GM12878 (cell line): Measurements from ENCODE around the gene BOLA2B. TPM values are rescaled to one million over a fixed set of nuclear protein-coding genes. Genes with fewer than 3 reads are reported as not detected.

Experiments
- ATAC-seq: fragments of 200-7000 bp; cut with Tn5 transposase; 3 replicates; pipeline ENCODE4 v1.9.1; 2020; ENCODE audit warnings: mild to moderate bottlenecking, moderate library complexity
- BruUV-seq: library from RNA; stranded (reverse); fragments of 400-500 nt; replicated peaks from 2 replicates; lab custom pipeline; 2021; lab: Mats Ljungman, UMichigan
- CTCF ChIA-PET: fragments of 300-600 bp; sonication (Branson Sonifier 250); formaldehyde crosslinking; extraction: SDS; loops from one replicate; lab custom pipeline; 2021; ENCODE audit warnings: inconsistent platforms; lab: Yijun Ruan, JAX
- POLR2A ChIA-PET: fragments of 350-600 bp; formaldehyde crosslinking; extraction: SDS; loops from one replicate; lab custom pipeline; 2021; ENCODE audit warnings: inconsistent platforms; lab: Charles Lee
- RAD21 ChIA-PET: fragments of 300-600 bp; sonication (Branson Sonifier 250); formaldehyde crosslinking; loops from one replicate; lab custom pipeline; 2023; ENCODE audit warnings: antibody characterized with exemption; ENCODE audit not compliant: unreplicated experiment; lab: Charles Lee
- SMC1A ChIA-PET: fragments of 300-600 bp; sonication (Branson Sonifier 250); formaldehyde crosslinking; loops from one replicate; lab custom pipeline; 2023; ENCODE audit not compliant: unreplicated experiment, uncharacterized antibody; lab: Charles Lee
- DNase-seq: peaks from one replicate; pipeline ENCODE4 v3.0.0-alpha.2; 2011; ENCODE audit warnings: low read depth, low spot score
- FAIRE-seq: peaks from 3 replicates; lab custom pipeline; 2011; peaks lifted over from hg19 to GRCh38; lab: Jason Lieb, UNC
- H2AFZ ChIP-seq: 2 replicates; pipeline ENCODE4 v1.6.0; 2011; ENCODE audit warnings: low read depth, low read length, control low read depth; ENCODE audit not compliant: control insufficient read depth
- H3K27ac ChIP-seq: 2 replicates; pipeline ENCODE4 v1.5.1; 2011; ENCODE audit warnings: control low read depth; ENCODE audit not compliant: control insufficient read depth, insufficient read depth
- H3K27me3 ChIP-seq, 2 experiments: replicated peaks in 1 of 2; 2 replicates each; pipeline versions ENCODE4 v1.6.0 to v1.6.1; 2011; ENCODE audit warnings: low read length in 1 of 2; ENCODE audit not compliant: control insufficient read depth in 2 of 2, insufficient read depth in 2 of 2
- H3K36me3 ChIP-seq, 2 experiments: 2 replicates each; pipeline ENCODE4 v1.5.1; 2011; ENCODE audit warnings: low read length in 1 of 2; ENCODE audit not compliant: control insufficient read depth in 2 of 2, insufficient read depth in 2 of 2
- H3K4me1 ChIP-seq: 2 replicates; pipeline ENCODE4 v1.6.1; 2011; ENCODE audit warnings: mild to moderate bottlenecking, low read length, moderate library complexity, mixed read lengths; ENCODE audit not compliant: control insufficient read depth, insufficient read depth
- H3K4me2 ChIP-seq: 2 replicates; pipeline ENCODE4 v1.6.0; 2011; ENCODE audit warnings: control low read depth; ENCODE audit not compliant: control insufficient read depth, insufficient read depth
- H3K4me3 ChIP-seq: fragments of 200-600 bp; sonication (generic); 2 replicates; pipeline ENCODE4 v1.5.1; 2016
- H3K79me2 ChIP-seq: 2 replicates; pipeline ENCODE4 v1.6.0; 2011; ENCODE audit warnings: low read length; ENCODE audit not compliant: control insufficient read depth, insufficient read depth
- H3K9ac ChIP-seq: 2 replicates; pipeline ENCODE4 v1.8.0; 2011; ENCODE audit warnings: low read length, control low read depth, mixed read lengths; ENCODE audit not compliant: control insufficient read depth, insufficient read depth
- H3K9me3 ChIP-seq: replicated peaks from 3 replicates; pipeline ENCODE4 v1.5.1; 2011; ENCODE audit warnings: mild to moderate bottlenecking, low read length; ENCODE audit not compliant: control insufficient read depth, insufficient read depth
- H4K20me1 ChIP-seq: 2 replicates; pipeline ENCODE4 v1.6.0; 2011; ENCODE audit not compliant: control insufficient read depth, insufficient read depth
- GABPA ChIP-seq: IDR thresholded peaks from 2 replicates; pipeline ENCODE4 v1.6.1; 2014; ENCODE audit warnings: antibody characterized with exemption, low read depth, mild to moderate bottlenecking, inconsistent platforms
- MTA3 ChIP-seq: IDR thresholded peaks from 2 replicates; pipeline ENCODE4 v1.6.1; 2012; ENCODE audit warnings: low read length, inconsistent platforms, borderline replicate concordance
- NRF1 ChIP-seq: conservative IDR thresholded peaks from 2 replicates; pipeline ENCODE4 v1.6.1; 2011; ENCODE audit warnings: mild to moderate bottlenecking, low read depth, low read length, improper control_type of control experiment
- POLR2A ChIP-seq: IDR thresholded peaks from 2 replicates; pipeline ENCODE4 v1.6.1; 2011; ENCODE audit warnings: low read depth, mild to moderate bottlenecking, low read length
- STAT1 ChIP-seq: fragments of 450-650 bp; conservative IDR thresholded peaks from 2 replicates; pipeline ENCODE4 v1.6.1; 2014; ENCODE audit warnings: antibody characterized with exemption, mild to moderate bottlenecking
- SUPT20H ChIP-seq: IDR thresholded peaks from 2 replicates; pipeline ENCODE4 v1.6.1; 2011; ENCODE audit warnings: low read depth, mild to moderate bottlenecking, low read length, moderate library complexity, borderline replicate concordance; ENCODE audit not compliant: control insufficient read depth
- WGBS: methylation state at CpG from one replicate; pipeline ENCODE4 v1.1.6; 2016; ENCODE audit warnings: low lambda C conversion rate; ENCODE audit not compliant: insufficient replicate concordance, insufficient coverage; ENCODE audit errors: missing lambda C conversion rate; 5-methylcytosine and 5-hydroxymethylcytosine counted together
- in situ Hi-C: fragments of 300-500 bp; cut with MboI; formaldehyde crosslinking; loops from 9 replicates; pipeline ENCODE4 v1.14.3; 2018; ENCODE audit warnings: mixed read lengths
- intact Hi-C: fragments of 100-400 bp; cut with micrococcal nuclease; formaldehyde crosslinking; loops from one replicate; pipeline ENCODE4 v1.14.2; 2022; ENCODE audit not compliant: unreplicated experiment
- polyA plus RNA-seq, 11 experiments: library from polyadenylated mRNA; depleted of rRNA in 4 of 11; unstranded in 6 of 11; stranded (reverse) in 5 of 11; fragments of >200 nt; fragmentation: Nextera tagmentation in 4 of 11; fragmentation: Illumina TruSeq in 1 of 11; extraction: Ambion mirVana in 4 of 11; extraction: Trizol in 1 of 11; gene quantifications; 1 replicate in 1 of 11; 2 replicates in 10 of 11; pipeline versions ENCODE4 v1.2.1 to v1.2.3, GENCODE V29; 2011 to 2016; ENCODE audit warnings: inconsistent platforms in 2 of 11, missing spikeins in 2 of 11, low read depth in 1 of 11
- total RNA-seq, 4 experiments: library from RNA; depleted of rRNA in 3 of 4; stranded (reverse); fragments of >200 nt in 3 of 4; fragmentation: Illumina TruSeq in 1 of 4; extraction: Trizol in 1 of 4; gene quantifications; 2 replicates each; pipeline versions ENCODE4 v1.2.1 to v1.2.3, GENCODE V29; 2013 to 2021
- TF ChIP-seq, protein P1 (sequence below): IDR thresholded peaks from 2 replicates; pipeline ENCODE4 v1.6.1; 2011; ENCODE audit warnings: low read depth, low read length, improper control_type of control experiment, borderline replicate concordance
- TF ChIP-seq, protein P2 (sequence below), 3 experiments: IDR thresholded peaks in 2 of 3; conservative IDR thresholded peaks in 1 of 3; 2 replicates each; pipeline ENCODE4 v1.5.1; 2011; ENCODE audit warnings: low read depth in 3 of 3, low read length in 3 of 3, mild to moderate bottlenecking in 3 of 3, control low read depth in 2 of 3, moderate library complexity in 2 of 3, inconsistent platforms in 1 of 3, mixed read lengths in 1 of 3; ENCODE audit not compliant: control insufficient read depth in 2 of 3, insufficient read depth in 1 of 3; ENCODE audit errors: extremely low read depth in 1 of 3
- TF ChIP-seq, protein P3 (sequence below): fragments of 450-650 bp; IDR thresholded peaks from 2 replicates; pipeline ENCODE4 v1.6.1; 2017; ENCODE audit warnings: low read depth, mild to moderate bottlenecking, moderate library complexity

Gene BOLA2B
- total and polyA plus RNA-seq, 10 of the 15 experiments (the other 5 are each of a cell fraction or from before 2014, with no cell fraction given): 39.9 to 292 (median 130) TPM

DNA sequence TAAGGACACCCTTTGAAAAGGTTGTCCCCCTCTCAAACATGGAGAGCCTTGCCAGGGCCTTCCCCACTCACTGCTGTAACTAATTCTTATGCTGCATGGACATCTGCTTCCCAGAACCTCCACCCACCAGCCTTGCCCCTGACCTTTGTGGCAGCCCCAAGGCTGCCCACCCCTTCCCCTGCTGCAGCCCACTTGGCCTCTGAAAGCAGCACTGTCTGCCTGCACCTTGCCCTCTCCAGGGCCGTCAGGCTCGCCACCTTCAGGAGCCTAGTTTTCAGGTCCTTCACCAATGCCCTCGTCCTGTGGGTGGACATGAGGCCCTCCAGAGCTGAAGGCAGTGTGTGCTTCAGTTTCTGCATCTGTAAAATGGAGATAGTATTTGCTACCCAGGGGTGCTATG is 12.7 kb downstream of the BOLA2B start:
- no peaks in the 10 kb centered on the region for H4K20me1 ChIP-seq
- no peak for ATAC-seq
- ChIA-PET CTCF (no interaction called here), POLR2A (interaction anchor here (0.8 kb wide), 1 partner anchor 65 kb away, joined by 8 read pairs; no protein-coding TSS in a partner anchor), RAD21 (interaction anchor here (0.6 kb wide), 1 partner anchor 188 kb away, joined by 5 read pairs; no protein-coding TSS in a partner anchor), SMC1A (no interaction called here)
- H3K79me2 ChIP-seq: peaks cover 29% of the 10 kb centered on the region
- FAIRE-seq: no peak
- no peak overlapping the region for H3K9ac ChIP-seq
- H3K27ac ChIP-seq: no peak overlapping the region
- TF ChIP-seq, protein P1, sequence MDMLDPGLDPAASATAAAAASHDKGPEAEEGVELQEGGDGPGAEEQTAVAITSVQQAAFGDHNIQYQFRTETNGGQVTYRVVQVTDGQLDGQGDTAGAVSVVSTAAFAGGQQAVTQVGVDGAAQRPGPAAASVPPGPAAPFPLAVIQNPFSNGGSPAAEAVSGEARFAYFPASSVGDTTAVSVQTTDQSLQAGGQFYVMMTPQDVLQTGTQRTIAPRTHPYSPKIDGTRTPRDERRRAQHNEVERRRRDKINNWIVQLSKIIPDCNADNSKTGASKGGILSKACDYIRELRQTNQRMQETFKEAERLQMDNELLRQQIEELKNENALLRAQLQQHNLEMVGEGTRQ: no peak
- TF ChIP-seq GABPA (no peak), SUPT20H (no peak), MTA3 (no peak)
- intact Hi-C loops: no loop called here
- 42% methylated on average over 3 of the region's 3 CpGs for WGBS
- no peak overlapping the region for H2AFZ ChIP-seq
- no peak overlapping the region for H3K4me3 ChIP-seq
- in situ Hi-C loops: loop anchor here (10.0 kb wide), 2 partner anchors 454 to 514 kb away; partner anchors contain the start of gene SRCAP
- no peaks in the 10 kb centered on the region for H3K27me3 ChIP-seq
- peaks cover 11% of the 10 kb centered on the region for H3K4me1 ChIP-seq
- DNase-seq: no peak
- BruUV-seq: no TSS peak
- no peaks in the 10 kb centered on the region for H3K9me3 ChIP-seq
- no peak overlapping the region for H3K4me2 ChIP-seq
- H3K36me3 ChIP-seq: peaks cover 0 to 5% of the 10 kb centered on the region in 2 experiments; a peak in 2 of 4 replicates

DNA sequence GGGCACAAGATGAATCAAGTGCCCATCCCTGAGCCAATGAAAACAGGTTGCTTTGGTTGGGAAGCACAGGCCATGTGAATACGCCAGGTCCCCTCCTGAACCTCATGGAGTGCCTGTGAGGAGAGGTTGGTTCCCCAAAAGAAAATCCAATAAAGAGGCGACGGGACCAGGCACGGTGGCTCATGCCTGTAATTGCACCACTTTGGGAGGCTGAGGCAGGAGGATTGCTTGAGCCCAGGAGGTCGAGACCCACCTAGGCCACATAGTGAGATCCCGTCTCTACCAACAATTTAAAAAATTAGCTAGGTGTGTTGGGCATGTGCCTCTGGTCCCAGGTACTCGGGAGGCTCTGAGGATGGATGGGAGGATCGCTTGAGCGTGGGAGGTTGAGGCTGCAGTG is 13.5 kb downstream of the BOLA2B start:
- Histone ChIP-seq H4K20me1 (no peaks in the 10 kb centered on the region), H2AFZ (no peak overlapping the region), H3K27me3 (no peaks in the 10 kb centered on the region), H3K9me3 (no peaks in the 10 kb centered on the region), H3K9ac (no peak overlapping the region), H3K4me2 (no peak overlapping the region), H3K27ac (no peak overlapping the region), H3K4me1 (peaks cover 6% of the 10 kb centered on the region), H3K4me3 (no peak overlapping the region), H3K79me2 (peaks cover 20% of the 10 kb centered on the region), H3K36me3 (no peaks in the 10 kb centered on the region)
- no TSS peak for BruUV-seq
- ChIA-PET SMC1A (no interaction called here), RAD21 (interaction anchor here (0.6 kb wide), 1 partner anchor 189 kb away, joined by 5 read pairs; no protein-coding TSS in a partner anchor), CTCF (no interaction called here), POLR2A (interaction anchor here (0.5 to 0.8 kb wide), 5 partner anchors 64 to 701 kb away, joined by 3 to 8 read pairs (median 4); no protein-coding TSS in a partner anchor)
- no peak for DNase-seq
- WGBS: 88% methylated on average over 9 of the region's 9 CpGs
- intact Hi-C loops: no loop called here
- in situ Hi-C loops: loop anchor here (10.0 kb wide), 2 partner anchors 455 to 515 kb away; partner anchors contain the start of gene SRCAP
- FAIRE-seq: no peak
- ATAC-seq: no peak
- TF ChIP-seq, protein P2, sequence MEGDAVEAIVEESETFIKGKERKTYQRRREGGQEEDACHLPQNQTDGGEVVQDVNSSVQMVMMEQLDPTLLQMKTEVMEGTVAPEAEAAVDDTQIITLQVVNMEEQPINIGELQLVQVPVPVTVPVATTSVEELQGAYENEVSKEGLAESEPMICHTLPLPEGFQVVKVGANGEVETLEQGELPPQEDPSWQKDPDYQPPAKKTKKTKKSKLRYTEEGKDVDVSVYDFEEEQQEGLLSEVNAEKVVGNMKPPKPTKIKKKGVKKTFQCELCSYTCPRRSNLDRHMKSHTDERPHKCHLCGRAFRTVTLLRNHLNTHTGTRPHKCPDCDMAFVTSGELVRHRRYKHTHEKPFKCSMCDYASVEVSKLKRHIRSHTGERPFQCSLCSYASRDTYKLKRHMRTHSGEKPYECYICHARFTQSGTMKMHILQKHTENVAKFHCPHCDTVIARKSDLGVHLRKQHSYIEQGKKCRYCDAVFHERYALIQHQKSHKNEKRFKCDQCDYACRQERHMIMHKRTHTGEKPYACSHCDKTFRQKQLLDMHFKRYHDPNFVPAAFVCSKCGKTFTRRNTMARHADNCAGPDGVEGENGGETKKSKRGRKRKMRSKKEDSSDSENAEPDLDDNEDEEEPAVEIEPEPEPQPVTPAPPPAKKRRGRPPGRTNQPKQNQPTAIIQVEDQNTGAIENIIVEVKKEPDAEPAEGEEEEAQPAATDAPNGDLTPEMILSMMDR (IDR thresholded peaks at IDR 0.05 in 2 of 3, conservative IDR thresholded peaks at IDR 0.05 in 1 of 3; ENCODE audit: control insufficient read depth in 2 of 3, extremely low read depth in 1 of 3, insufficient read depth in 1 of 3, low read depth in 3 of 3, low read length in 3 of 3): no peak
- TF ChIP-seq, protein P3, sequence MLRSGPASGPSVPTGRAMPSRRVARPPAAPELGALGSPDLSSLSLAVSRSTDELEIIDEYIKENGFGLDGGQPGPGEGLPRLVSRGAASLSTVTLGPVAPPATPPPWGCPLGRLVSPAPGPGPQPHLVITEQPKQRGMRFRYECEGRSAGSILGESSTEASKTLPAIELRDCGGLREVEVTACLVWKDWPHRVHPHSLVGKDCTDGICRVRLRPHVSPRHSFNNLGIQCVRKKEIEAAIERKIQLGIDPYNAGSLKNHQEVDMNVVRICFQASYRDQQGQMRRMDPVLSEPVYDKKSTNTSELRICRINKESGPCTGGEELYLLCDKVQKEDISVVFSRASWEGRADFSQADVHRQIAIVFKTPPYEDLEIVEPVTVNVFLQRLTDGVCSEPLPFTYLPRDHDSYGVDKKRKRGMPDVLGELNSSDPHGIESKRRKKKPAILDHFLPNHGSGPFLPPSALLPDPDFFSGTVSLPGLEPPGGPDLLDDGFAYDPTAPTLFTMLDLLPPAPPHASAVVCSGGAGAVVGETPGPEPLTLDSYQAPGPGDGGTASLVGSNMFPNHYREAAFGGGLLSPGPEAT: no peak
- no peak for TF ChIP-seq STAT1
- no peak for TF ChIP-seq NRF1
- TF ChIP-seq POLR2A: no peak
